Astrocyte of the spinal cord (primary cell): ENCODE measurements around the gene NTMT1.
"Not testable (repeated sequence)": the region's sequence is repeated elsewhere in the genome, so short reads cannot be mapped to it uniquely, and the experiment has no call there.

Experiments
- DNase-seq: peaks from one replicate; pipeline ENCODE4 v3.0.0; 2011; ENCODE audit warnings: low read depth, low spot score
- H3K4me3 ChIP-seq: 2 replicates; pipeline ENCODE4 v1.5.1; 2011; ENCODE audit warnings: low read depth, mild to moderate bottlenecking, low read length, moderate library complexity
- CTCF ChIP-seq: IDR thresholded peaks from 2 replicates; pipeline ENCODE4 v1.5.1; 2012; ENCODE audit warnings: low read depth, mild to moderate bottlenecking, low read length, inconsistent platforms
- in situ Hi-C: cut with HindIII; loops from 2 replicates; pipeline ENCODE4 v1.10.0; 2017; ENCODE audit warnings: low sequenced_read_pairs

The NTMT1 gene

GRCh38 chr9:129590466-129590865, 35.5 kb upstream of the NTMT1 start:
- DNase-seq, result no peak
- in situ Hi-C loops, result no loop called here
- no peak overlapping the region for H3K4me3 ChIP-seq
- TF ChIP-seq CTCF, result no peak

GRCh38 chr9:129591916-129592315, 34.0 kb upstream of the NTMT1 start:
- in situ Hi-C loops, result no loop called here
- peak; percentile 80 for DNase-seq
- TF ChIP-seq CTCF, result no peak
- H3K4me3 ChIP-seq, result no peak overlapping the region

GRCh38 chr9:129592790-129593189, 33.2 kb upstream of the NTMT1 start:
- H3K4me3 ChIP-seq, DNase-seq, in situ Hi-C loops: not testable (repeated sequence)

- DNase-seq, result no peak
- TF ChIP-seq CTCF, result no peak
- in situ Hi-C loops, result no loop called here
- H3K4me3 ChIP-seq, result no peak overlapping the region
Observed at GRCh38 chr9:129594632-129595031, 31.3 kb upstream of the NTMT1 start.

- TF ChIP-seq CTCF, result no peak
- in situ Hi-C loops, result no loop called here
- H3K4me3 ChIP-seq, result no peak overlapping the region
- DNase-seq, result peak; percentile 21
Observed at GRCh38 chr9:129595311-129595741, 30.6 kb upstream of the NTMT1 start.

GRCh38 chr9:129595903-129596540, 29.9 kb upstream of the NTMT1 start:
- in situ Hi-C loops, result no loop called here
- TF ChIP-seq CTCF, result no peak
- DNase-seq, result no peak
- H3K4me3 ChIP-seq, result no peak overlapping the region

GRCh38 chr9:129596541-129597331, 29.2 kb upstream of the NTMT1 start:
- in situ Hi-C loops, result no loop called here
- TF ChIP-seq CTCF, result no peak
- peak; percentile 88 for DNase-seq
- H3K4me3 ChIP-seq, result peak overlapping the region; percentile 32
